IPS-NIHi7 (cell line): ENCODE results near the gene CLDN18.
A peak's percentile ranks its signal among the peaks of the same experiment; 100 is the strongest.

Experiments
- DNase-seq: peaks from one replicate; pipeline ENCODE4 v3.0.0; 2012; ENCODE audit warnings: mixed read lengths; ENCODE audit errors: extremely low spot score

CLDN18 gene

GRCh38 chr3:138009476-138010272 lies at the start of gene CLDN18:
Gene CLDN18 (plus strand): TSS chr3:138010165. CDS start chr3:138010226, 61 bp downstream.
- DNase-seq = peak; percentile 41

DNA sequence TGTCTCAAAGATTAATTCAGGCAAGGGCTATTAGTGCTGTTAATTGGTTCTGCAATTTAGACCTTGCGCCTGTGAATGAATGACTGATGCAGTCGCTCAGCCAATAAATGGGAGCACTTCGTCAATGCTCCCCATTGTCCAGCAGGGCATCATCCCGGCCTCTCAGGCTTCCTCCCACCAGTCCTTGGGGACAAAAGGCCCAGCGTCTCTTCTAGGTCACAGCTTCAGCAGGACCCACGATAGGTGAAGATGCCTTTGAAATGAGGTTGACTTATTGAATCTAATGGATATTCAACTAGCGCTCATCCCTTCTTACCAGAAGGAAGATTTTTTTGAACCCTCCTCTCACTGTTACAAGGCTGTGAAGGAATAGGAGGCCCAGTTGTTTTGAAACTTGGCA lies 47.7 kb upstream of the CLDN18 start:
- DNase-seq = no peak

DNA sequence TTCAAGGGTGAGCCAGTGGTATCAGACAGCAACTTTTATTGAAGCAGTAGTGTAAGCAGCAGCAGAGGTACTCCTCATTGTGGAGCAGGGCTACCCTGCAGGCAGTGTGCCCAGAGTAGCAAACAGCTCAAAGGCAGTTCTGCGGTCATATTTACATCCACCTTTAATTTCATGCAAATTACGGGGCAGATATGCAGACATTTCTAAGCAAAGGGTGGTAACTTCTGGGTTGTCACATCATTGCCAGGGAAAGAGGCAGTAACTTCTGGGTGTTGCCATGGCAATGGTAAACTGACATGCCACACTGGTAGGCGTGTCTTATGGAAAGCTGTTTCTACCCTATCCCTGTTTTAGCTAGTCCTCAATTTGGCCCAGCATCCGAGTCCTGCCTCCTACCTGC lies 46.5 kb upstream of the CLDN18 start:
- no peak for DNase-seq

- DNase-seq = peak; percentile 91
Measured at GRCh38 chr3:137970914-137971831, 38.8 kb upstream of the CLDN18 start.

DNA sequence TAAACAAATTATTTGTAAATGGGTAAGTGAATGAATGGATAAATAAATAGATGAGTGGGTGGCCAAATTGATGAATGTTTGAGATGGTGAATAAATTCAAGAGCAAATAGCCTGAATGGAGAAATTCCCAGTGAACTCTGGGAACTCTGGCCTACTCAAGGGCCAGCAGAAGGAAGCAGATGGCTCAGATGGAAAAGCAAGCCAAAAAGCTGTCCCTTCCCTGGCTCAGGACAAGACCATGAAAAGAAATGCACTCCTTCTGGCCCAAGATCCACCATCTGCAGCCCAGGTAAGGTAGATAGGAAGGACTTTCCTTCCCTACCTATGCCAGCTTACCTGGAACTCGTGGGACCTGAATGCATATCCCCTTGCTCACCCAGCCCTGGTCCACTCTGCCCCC lies 37.6 kb upstream of the CLDN18 start:
- DNase-seq = no peak

DNA sequence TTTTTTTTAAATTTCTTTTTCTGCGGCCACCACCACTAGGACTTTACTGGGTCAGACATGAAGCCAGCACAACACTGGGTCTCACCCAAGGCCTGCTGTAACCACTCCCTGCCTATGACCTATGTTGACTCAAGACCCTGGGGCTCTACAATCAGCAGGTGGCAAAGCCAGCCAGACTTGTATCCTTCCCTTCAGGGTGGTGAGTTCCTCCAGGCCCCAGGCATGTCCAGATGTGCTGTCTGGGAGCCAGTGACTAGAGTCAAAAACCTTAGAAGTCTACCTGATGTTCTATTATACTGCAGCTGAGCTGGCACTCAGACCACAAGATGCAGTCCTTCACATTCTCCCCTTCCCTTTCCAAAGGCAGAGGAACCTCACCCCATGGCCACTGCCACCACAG lies 31.6 kb upstream of the CLDN18 start:
- DNase-seq = no peak

- DNase-seq = no peak
Measured at GRCh38 chr3:137987723-137988122, 22.2 kb upstream of the CLDN18 start.

- no peak for DNase-seq
Measured at GRCh38 chr3:137988152-137988551, 21.8 kb upstream of the CLDN18 start.

- no peak for DNase-seq
Measured at GRCh38 chr3:137988982-137989381, 21.0 kb upstream of the CLDN18 start.

DNA sequence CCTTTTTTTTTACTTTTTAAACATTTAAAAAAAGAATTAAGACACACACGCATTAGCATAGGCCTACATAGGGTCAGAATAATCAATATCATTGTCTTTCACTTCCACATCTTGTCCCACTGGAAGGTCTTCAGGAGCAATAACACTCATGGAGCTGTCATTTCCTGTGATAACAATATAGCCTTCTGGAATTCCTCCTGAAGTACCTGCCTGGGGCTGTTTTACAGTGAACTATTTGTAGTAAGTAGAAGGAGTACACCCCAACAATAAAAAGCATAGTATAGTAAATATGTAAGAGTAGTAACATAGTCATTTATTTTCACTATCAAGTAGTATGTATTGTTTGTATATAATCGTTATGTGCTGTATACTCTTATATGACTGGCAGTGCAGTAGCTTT lies 19.5 kb upstream of the CLDN18 start:
- no peak for DNase-seq

- DNase-seq = no peak
Measured at GRCh38 chr3:137992592-137992991, 17.4 kb upstream of the CLDN18 start.

DNA sequence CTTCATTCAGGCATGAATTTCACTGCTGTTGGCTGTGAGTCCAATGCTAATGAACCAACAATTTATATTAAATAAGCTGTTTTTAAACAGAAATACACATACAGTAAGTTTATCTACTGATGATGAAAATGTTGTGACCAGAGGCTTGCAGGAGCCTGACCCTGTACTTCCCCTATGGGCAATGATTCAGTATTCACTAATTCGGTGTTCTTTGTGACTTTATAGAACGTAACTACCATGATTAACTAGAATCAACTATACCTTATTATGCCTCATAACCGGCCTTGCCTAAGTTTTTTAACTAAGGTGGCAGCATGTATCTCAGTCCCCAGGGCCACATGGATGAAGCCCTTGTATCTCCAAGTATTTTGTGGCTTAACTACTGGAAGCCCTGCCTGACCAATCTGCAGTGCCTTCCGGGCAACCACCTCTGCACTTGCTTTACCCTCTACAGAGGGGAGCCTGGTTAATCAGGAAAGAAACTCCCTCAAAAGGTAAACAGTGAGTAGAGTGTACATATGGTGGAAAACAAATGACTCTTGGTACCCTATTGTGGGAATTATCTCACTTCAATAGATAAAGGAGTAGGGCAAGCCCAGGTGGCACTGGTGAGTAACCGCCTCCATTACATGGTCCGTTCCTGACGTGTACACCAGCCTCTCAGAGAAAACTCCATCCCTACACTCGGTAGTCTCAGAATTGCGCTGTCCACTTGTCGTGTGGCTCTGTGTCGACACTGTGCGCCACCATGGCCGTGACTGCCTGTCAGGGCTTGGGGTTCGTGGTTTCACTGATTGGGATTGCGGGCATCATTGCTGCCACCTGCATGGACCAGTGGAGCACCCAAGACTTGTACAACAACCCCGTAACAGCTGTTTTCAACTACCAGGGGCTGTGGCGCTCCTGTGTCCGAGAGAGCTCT lies 11.6 kb upstream of the CLDN18 start:
- DNase-seq = no peak

DNA sequence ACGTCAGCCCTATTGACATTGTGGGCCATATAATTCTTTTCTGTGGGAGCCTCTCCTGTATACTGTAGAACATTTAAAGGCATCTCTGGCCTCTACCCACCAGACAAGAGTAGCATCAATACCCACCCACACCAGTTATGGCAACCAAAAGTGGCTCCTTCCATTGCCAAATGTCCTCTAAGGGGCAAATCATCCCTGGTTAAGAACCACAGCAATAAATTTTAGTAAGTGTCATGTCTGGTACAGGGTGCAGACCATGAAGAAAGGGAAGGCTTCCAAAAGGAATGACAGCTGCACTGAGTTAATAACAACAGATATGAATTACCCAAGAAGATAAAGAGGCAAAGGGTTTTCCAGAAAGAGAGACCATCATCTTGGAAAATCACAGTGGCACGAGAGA lies 6.9 kb upstream of the CLDN18 start:
- no peak for DNase-seq

DNA sequence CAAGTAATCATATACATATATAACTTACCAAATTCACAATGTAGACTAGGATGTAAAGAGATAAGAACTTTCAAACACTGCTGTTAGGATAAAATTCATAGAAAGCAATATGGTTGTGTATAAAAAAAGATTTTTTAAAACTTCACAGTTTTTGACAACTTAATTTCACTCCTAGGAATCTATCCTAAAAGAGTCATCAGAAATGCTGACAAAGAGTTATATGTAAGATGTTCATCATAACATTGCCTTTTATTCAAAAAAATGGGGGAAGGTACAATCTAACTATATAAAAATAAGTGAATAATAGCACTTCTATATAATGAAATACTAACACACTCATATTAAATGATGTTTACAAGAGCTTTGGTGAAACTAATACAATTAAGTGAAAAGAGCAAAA lies 4.3 kb upstream of the CLDN18 start:
- DNase-seq = no peak

- DNase-seq = no peak
Measured at GRCh38 chr3:138007898-138008297, 2.1 kb upstream of the CLDN18 start.

DNA sequence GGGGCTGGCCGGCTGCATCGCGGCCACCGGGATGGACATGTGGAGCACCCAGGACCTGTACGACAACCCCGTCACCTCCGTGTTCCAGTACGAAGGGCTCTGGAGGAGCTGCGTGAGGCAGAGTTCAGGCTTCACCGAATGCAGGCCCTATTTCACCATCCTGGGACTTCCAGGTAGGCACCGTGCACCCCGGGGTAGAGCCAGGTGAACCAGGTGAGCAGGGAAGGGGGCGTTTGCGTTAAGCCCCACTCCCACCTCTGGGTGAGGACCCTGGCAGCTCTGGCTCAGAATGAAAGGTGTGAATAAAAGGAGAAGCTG lies 267 bp downstream of the CLDN18 start:
- no peak for DNase-seq

DNA sequence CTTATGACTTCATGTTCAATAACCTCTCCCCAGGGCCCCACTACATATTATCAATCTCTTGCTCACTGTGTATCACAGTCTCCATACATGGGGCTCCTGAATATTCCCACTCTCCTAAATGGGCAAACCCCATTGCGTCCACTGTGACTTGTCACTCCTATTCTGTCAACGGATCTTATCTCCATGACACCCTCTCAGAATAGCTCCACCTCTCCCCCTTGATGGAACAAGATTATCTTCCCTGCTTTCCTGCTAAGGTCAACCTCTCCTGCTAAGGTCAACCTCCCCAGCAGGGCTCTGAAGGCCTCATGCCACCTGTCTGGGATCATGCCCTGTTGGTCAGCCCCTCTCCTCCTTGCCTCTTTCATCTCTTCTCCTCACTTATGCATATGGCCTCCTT lies 1.8 kb downstream of the CLDN18 start:
- no peak for DNase-seq

DNA sequence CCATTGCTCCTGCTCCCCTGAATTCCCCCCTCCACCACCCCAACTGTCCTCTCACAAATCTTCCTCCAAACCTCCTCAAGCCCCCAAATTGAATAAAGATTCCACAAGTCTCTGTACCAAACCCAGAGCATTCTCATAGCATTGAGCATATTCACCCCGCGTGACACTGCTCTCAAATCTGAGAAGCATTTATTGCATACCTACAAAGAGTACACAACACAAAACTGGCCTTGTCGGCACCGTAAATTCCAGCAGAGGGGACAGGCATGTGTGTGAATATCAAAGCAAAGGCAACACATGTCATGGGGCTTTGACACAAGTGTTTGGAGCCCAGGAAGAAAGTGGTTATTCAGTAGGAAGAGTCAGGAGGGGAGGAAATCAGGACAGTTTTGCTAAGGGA lies 2.6 kb downstream of the CLDN18 start:
- no peak for DNase-seq

GRCh38 chr3:138016065-138016464 lies 6.1 kb downstream of the CLDN18 start:
- DNase-seq = no peak

GRCh38 chr3:138019281-138020069 lies 9.5 kb downstream of the CLDN18 start:
- no peak for DNase-seq

- no peak for DNase-seq
Measured at GRCh38 chr3:138023754-138024153, 13.8 kb downstream of the CLDN18 start.
